Measurements from ENCODE around the gene SLC22A24.
"Not testable (repeated sequence)": the region's sequence is repeated elsewhere in the genome, so short reads cannot be mapped to it uniquely, and the experiment has no call there.

Gene SLC22A24

GRCh38 chr11:63144121-63144520, at the start of gene SLC22A24:
Gene SLC22A24, minus strand, starts transcription at chr11:63144221. Its CDS starts 442 bp downstream, at chr11:63143779.
- no peak for DNase-seq

GRCh38 chr11:63180536-63180935, 36.5 kb upstream of the SLC22A24 start:
- no peak for DNase-seq

GRCh38 chr11:63179432-63180041, 35.5 kb upstream of the SLC22A24 start:
- DNase-seq: no peak

- no peak for DNase-seq
Observed at GRCh38 chr11:63177872-63178271, 33.9 kb upstream of the SLC22A24 start.

GRCh38 chr11:63165706-63166310, 21.8 kb upstream of the SLC22A24 start:
- no peak for DNase-seq

GRCh38 chr11:63155794-63156193, 11.8 kb upstream of the SLC22A24 start:
- no peak for DNase-seq

- no peak for DNase-seq
Observed at GRCh38 chr11:63146581-63146980, 2.6 kb upstream of the SLC22A24 start.

- no peak for DNase-seq
Observed at GRCh38 chr11:63142459-63142858, 1.6 kb downstream of the SLC22A24 start.

GRCh38 chr11:63132985-63133775, 10.8 kb downstream of the SLC22A24 start:
- no peak for DNase-seq

GRCh38 chr11:63099555-63099954, 44.5 kb downstream of the SLC22A24 start:
- no peak for DNase-seq

GRCh38 chr11:63080682-63081081, 63.3 kb downstream of the SLC22A24 start:
- DNase-seq: no peak

GRCh38 chr11:63046203-63046602, 97.8 kb downstream of the SLC22A24 start:
- not testable (repeated sequence) for DNase-seq

- no peak for DNase-seq
Observed at GRCh38 chr11:63042596-63042995, 101.4 kb downstream of the SLC22A24 start.

GRCh38 chr11:63032457-63032856, 111.6 kb downstream of the SLC22A24 start:
- DNase-seq: no peak
